ENCODE results near the gene ZNF529. TPM values are rescaled to one million over a fixed set of nuclear protein-coding genes. Genes with fewer than 3 reads are reported as not detected.

Gene ZNF529
- total RNA-seq, 4 donors from 2014 or later, result 3.2 to 12.8 (median 3.6) TPM

DNA sequence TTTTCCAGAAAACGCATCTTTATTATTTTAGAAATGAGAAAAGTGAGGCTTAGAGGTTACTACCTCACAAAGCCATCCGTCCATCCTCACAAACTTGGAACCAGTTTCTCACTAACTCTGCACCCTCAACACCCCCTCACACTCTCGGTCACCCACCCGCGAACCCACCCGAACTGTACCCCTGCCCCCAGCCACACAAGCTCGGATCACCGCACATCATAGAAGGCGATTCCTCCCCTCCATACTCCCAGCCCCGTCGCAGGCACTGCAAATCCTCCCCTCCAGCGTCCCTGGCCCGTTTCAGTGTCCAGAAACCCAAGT is 45.3 kb downstream of the ZNF529 start:
- Histone ChIP-seq H3K9me3 (peaks cover 0 to 58% (median 26%) of the 10 kb centered on the region in 3 donors), H3K27ac (peak overlapping the region; percentile 88 to 96 (median 92)), H3K36me3 (peaks cover 0 to 46% (median 0%) of the 10 kb centered on the region in 3 donors), H3K4me1 (peaks cover 4 to 26% (median 15%) of the 10 kb centered on the region in 3 donors), H3K27me3 (no peaks in the 10 kb centered on the region), H3K4me3 (peak overlapping the region; percentile 63 to 87 (median 73))
- DNase-seq, result no peak
- 0 to 2% methylated on average over 11 to 13 of the region's 13 CpGs for WGBS, 2 donors
- no peak for TF ChIP-seq POLR2A (IDR thresholded peaks at IDR 0.05)
- TF ChIP-seq, protein P1, sequence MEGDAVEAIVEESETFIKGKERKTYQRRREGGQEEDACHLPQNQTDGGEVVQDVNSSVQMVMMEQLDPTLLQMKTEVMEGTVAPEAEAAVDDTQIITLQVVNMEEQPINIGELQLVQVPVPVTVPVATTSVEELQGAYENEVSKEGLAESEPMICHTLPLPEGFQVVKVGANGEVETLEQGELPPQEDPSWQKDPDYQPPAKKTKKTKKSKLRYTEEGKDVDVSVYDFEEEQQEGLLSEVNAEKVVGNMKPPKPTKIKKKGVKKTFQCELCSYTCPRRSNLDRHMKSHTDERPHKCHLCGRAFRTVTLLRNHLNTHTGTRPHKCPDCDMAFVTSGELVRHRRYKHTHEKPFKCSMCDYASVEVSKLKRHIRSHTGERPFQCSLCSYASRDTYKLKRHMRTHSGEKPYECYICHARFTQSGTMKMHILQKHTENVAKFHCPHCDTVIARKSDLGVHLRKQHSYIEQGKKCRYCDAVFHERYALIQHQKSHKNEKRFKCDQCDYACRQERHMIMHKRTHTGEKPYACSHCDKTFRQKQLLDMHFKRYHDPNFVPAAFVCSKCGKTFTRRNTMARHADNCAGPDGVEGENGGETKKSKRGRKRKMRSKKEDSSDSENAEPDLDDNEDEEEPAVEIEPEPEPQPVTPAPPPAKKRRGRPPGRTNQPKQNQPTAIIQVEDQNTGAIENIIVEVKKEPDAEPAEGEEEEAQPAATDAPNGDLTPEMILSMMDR (IDR thresholded peaks at IDR 0.05), result no peak
- intact Hi-C loops (cut with DNase I), result no loop called here

DNA sequence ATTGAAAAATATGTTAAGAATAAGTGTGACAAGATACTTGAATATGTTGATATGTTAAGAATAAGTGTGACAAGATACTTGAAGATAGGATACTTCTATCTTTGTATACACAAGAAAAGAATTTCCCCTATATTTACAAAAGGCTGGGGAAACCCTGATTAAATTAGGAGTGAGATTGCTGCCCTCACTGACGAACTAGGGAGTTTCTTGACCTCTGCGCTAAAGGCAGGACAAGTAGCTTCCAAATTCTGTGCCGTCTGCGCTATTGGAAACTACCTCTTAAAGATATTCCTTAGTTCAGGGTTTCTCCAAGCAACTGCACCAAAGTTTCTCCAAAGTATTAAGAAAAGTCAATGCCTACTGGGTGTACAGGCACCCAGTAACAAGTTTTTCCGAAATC is 45.8 kb downstream of the ZNF529 start:
- Histone ChIP-seq H3K27me3 (no peaks in the 10 kb centered on the region), H3K4me1 (peaks cover 4 to 26% (median 15%) of the 10 kb centered on the region in 3 donors), H3K9me3 (peaks cover 0 to 58% (median 26%) of the 10 kb centered on the region in 3 donors), H3K27ac (peak overlapping the region in 3 of 4 donors; percentile 88 to 96 (median 89)), H3K36me3 (peaks cover 0 to 46% (median 0%) of the 10 kb centered on the region in 3 donors), H3K4me3 (peak overlapping the region; percentile 63 to 87 (median 73))
- no peak for TF ChIP-seq POLR2A (IDR thresholded peaks at IDR 0.05)
- TF ChIP-seq, protein P1 (IDR thresholded peaks at IDR 0.05), result no peak
- 8 to 10% methylated on average over 5 of the region's 5 CpGs for WGBS, 2 donors
- intact Hi-C loops (cut with DNase I), result no loop called here
- DNase-seq, result no peak

DNA sequence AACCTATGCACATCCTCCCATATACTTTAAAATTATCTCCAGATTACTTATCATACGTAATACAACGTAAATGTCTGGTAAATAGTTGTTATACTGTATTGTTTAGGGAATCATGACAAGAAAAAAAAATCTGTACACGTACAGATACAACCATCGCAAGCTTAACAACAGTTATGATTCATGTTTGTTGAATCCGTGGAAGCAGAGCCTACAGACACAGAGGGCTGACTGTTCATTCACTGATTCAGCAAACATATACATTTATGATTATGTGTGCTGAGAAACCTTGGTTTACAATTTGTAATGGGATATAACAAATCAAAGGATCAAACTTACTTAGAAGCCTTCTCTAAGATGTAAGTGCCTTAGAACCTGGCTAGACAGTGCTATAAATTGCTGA is 46.5 kb downstream of the ZNF529 start:
- Histone ChIP-seq H3K27me3 (no peaks in the 10 kb centered on the region), H3K4me3 (peak overlapping the region in 1 of 4 donors; percentile 87), H3K4me1 (peaks cover 4 to 26% (median 15%) of the 10 kb centered on the region in 3 donors), H3K27ac (no peak overlapping the region), H3K36me3 (peaks cover 0 to 48% (median 0%) of the 10 kb centered on the region in 3 donors), H3K9me3 (peaks cover 0 to 58% (median 31%) of the 10 kb centered on the region in 3 donors)
- DNase-seq, result no peak
- WGBS, 2 donors, result 69 to 88% methylated on average over 5 of the region's 5 CpGs
- TF ChIP-seq, protein P1 (IDR thresholded peaks at IDR 0.05), result no peak
- no peak for TF ChIP-seq POLR2A (IDR thresholded peaks at IDR 0.05)
- intact Hi-C loops (cut with DNase I), result no loop called here

DNA sequence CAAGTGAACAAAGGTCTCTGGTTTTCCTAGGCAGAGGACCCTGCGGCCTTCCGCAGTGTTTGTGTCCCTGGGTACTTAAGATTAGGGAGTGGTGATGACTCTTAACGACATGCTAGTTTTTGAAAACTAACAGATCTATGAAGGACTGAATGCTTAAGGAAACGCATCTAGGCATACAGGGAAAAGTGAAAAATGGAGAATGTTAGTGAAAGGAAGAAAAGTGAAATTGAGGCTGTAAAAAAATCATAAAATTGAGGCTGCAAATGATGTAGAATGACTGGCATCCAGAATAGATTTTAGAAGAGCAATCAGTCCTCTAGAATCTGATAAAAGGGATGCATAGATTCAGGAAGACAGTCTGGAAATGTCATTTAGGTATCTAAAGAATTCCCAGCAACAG is 48.5 kb downstream of the ZNF529 start:
- no peak for TF ChIP-seq POLR2A (IDR thresholded peaks at IDR 0.05)
- TF ChIP-seq, protein P1 (IDR thresholded peaks at IDR 0.05), result no peak
- H3K27ac ChIP-seq, result no peak overlapping the region
- H3K9me3 ChIP-seq, result peaks cover 0 to 66% (median 49%) of the 10 kb centered on the region in 3 donors
- peaks cover 4 to 24% (median 15%) of the 10 kb centered on the region in 3 donors for H3K4me1 ChIP-seq
- H3K36me3 ChIP-seq, result peaks cover 0 to 68% (median 0%) of the 10 kb centered on the region in 3 donors
- WGBS, 2 donors, result 100% methylated on average over 2 to 3 of the region's 4 CpGs
- no peaks in the 10 kb centered on the region for H3K27me3 ChIP-seq
- no peak for DNase-seq
- H3K4me3 ChIP-seq, result no peak overlapping the region
- intact Hi-C loops (cut with DNase I), result no loop called here

DNA sequence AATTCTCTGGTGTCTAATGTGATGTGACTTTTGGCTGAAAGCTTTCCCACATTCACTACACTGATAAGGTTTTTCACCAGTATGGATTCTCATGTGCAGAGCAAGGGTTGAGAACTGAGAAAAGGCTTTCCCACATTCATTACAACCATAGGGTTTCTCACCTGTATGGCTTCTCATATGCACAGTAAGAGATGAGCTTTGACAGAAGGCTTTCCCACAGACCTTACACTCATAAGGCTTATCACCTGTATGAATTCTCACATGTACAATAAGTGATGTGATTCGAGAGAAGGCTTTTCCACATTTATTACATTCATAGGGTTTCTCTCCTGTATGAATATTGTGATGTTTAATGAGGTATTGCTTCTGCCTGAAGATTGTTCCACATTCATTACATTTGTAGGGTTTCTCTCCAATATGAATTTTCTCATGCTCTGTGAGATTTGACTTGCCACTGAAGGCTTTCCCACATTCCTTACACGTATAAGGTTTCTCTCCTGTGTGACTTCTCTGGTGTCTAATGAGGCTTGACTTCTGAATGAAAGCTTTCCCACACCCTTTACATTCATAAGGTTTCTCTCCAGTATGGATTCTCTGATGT is 59.0 kb downstream of the ZNF529 start:
- 94 to 95% methylated on average over 2 of the region's 2 CpGs for WGBS, 2 donors
- intact Hi-C loops (cut with DNase I), result no loop called here
- Histone ChIP-seq H3K4me1 (no peaks in the 10 kb centered on the region), H3K9me3 (peaks cover 13 to 100% (median 88%) of the 10 kb centered on the region in 3 donors), H3K4me3 (peak overlapping the region in 1 of 4 donors; percentile 24), H3K36me3 (peaks cover 23 to 67% (median 25%) of the 10 kb centered on the region in 3 donors), H3K27ac (no peak overlapping the region), H3K27me3 (no peaks in the 10 kb centered on the region)
- TF ChIP-seq, protein P1 (IDR thresholded peaks at IDR 0.05), result no peak
- TF ChIP-seq POLR2A (IDR thresholded peaks at IDR 0.05), result no peak
- DNase-seq, result no peak
